Activated naive CD4-positive, alpha-beta T cell treated with Interleukin-2 at 50 U/mL for 16 hours (primary cell): ENCODE results near the gene INO80D.

Source experiments
- DNase-seq: peaks from one replicate; pipeline ENCODE4 v3.0.0-alpha.2; 2020

The INO80D gene

DNA sequence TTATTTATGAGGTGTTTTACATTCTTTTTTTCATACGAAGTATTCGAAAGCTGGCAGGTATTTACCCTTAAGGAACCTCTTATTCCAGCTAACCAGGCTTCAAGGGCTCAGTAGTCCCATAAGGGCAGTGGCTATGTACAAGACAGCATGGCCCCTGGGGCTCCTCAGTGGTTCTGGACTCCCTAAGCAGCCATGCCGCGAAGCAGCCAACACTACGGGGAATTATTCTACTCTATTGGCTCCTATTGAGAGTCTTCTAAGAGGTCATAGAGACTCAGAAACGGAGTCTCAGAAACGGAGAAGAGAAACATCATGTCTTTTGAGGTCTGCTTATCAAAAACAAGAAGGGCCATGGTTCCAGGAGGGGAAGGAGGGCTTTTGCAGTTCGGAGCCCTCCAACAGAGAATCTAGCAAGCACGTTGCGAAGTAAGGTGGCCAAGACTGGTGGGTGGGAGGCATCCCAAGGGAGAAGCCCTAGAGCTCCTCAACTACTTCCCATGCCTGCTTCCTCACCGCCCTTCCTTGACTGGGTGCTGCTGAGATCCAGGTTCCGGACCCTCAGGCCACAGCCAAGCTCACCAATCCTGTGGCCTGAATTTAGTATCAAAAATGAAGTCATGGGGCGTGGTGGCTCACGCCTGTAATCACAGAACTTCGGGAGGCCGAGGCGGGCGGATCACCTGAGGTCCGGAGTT lies 109.7 kb downstream of the INO80D start:
- DNase-seq: no peak

GRCh38 chr2:205975082-205975949 lies 110.7 kb downstream of the INO80D start:
- no peak for DNase-seq

DNA sequence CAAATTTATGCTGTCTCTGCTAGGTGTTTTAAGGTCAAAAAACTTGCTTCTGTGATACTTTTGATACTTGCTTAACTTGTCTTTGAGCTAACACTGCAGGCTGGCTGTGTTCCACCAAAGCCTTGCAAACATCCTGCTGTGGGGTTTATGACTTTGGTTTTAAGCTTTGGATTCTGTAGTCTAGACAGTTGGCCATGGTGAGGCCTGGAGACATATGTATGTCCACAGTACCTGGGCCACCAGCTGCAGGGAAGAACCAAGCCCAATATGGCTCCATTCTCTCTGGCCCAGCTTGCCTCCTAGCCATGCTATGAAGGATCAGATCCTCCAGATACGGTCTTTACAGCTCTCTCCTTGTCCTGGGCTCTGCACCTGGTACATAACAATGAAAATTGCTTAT lies 113.9 kb downstream of the INO80D start:
- DNase-seq: no peak

- no peak for DNase-seq
Measured at GRCh38 chr2:205970348-205970747, 115.6 kb downstream of the INO80D start.

DNA sequence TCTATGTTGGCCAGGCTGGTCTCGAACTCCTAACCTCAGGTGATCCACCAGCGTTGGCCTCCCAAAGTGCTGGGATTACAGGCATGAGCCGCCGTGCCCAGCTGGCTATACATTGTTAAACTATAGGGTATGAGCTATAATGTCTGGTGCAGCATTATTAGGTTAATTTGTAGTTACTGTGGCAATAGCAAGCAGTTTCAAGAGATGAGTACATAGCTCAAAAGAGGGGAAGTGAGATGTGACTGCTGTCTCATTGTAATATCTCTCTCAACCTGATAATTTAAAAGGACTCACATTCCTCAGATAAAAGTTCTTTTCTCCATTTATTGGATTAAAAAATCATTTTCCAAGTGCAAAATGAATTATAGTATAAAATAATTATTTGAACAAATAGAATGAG lies 116.4 kb downstream of the INO80D start:
- no peak for DNase-seq

GRCh38 chr2:205967391-205968075 lies 118.4 kb downstream of the INO80D start:
- DNase-seq: no peak

- DNase-seq: no peak
Measured at GRCh38 chr2:205965707-205966106, 120.3 kb downstream of the INO80D start.

GRCh38 chr2:205964111-205964761 lies 121.7 kb downstream of the INO80D start:
- no peak for DNase-seq

GRCh38 chr2:205959521-205959920 lies 126.5 kb downstream of the INO80D start:
- no peak for DNase-seq

DNA sequence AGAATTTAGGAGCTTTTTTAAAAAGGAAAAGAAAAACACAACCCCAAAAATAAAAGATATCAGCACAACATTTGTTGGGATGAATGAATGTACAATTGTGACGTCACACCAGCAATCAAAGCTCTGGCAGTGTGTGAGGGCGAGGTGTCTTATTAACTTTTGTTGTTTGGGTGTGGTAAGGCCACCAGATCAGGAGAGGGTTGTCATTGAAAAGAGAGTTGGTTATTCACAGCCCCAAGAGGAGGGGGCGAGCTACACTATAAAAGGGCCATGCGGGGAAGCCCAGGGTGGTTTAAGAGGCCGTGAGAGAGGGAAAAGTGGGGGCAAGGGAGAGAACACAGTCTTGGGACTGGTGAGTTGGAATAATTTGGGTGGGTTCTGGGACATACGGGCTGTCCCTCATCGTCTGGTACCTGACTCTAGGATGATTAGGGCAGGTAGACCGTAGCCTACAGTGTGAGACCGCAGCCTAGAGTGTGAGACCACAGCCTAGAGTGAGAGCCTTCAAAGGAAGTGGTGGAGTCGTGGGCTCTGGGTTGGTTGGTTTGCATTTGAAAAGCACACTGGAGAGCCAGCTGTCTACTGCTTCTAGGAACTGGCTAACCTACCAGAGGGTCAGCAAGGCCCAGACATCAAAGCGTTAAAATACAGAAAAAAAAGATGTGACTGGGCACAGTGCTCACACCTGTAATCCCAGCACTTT lies 128.4 kb downstream of the INO80D start:
- no peak for DNase-seq

DNA sequence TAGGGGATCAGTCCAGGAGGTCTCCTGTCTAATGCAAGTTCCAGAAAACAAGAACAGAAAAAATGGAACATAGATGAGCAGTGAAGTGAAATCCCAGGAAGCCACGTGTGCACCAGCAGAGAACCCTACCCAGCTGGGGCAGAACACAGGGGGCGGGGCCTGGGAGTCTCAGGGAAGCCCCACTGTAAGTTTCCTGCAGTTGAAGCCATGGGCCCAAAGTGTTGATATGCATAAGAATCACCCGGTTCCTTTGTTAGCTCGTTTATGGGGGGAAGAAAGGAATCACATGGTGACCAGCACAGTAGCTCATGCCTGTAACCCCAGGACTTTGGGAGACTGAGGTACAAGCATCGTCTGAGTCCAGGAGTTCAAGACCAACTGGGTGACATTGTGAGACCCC lies 131.3 kb downstream of the INO80D start:
- DNase-seq: no peak

DNA sequence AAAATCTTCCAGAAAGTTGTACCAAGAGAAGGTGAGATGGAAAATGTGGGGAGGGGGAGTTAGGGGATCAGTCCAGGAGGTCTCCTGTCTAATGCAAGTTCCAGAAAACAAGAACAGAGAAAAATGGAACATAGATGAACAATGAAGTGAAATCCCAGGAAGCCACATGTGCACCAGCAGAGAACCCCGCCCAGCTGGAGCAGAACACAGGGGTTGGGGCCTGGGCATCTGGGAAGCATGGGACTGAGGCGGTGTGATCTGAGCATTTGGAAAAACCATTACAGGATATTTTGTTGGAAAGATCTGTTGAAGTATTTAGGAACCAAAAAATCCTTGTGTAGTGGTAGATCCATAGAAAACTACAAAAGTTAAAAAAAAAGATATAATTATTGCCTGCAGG lies 133.7 kb downstream of the INO80D start:
- DNase-seq: no peak

DNA sequence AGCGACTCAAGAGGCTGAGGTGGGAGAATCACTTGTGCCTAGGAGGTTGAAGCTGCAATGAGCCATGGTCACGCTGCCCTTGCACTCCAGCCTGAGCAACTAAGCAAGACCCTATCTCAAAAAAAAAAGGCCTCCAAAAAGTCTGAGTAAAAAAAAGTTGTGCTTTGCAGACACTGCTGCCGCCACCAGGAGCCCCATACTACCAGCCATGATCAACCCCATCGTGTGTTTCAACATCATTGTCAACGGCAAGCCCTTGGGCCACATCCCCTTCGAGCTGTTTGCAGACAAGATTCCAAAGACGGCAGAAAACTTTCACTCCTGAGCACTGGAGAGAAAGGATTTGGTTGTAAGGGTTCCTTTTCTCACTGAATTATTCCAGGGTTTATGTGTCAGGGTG lies 137.1 kb downstream of the INO80D start:
- no peak for DNase-seq

DNA sequence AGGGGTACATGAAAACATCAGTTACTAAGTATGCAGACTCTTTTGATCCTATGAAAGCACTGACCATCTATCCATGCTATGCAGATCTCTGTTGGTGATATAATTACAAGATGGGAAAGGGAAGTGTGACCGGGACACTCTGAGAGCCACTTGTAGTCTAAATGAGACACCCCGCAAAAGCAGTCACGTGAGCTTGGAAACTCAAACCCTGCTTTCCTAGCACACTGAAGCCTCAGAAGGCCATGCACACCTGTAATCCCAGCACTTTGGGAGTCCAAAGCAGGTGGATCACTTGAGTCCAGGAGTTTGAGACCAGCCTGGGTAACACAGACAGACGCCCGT lies 137.5 kb downstream of the INO80D start:
- no peak for DNase-seq

GRCh38 chr2:205947621-205948495 lies 138.1 kb downstream of the INO80D start:
- DNase-seq: peak; percentile 63

- DNase-seq: no peak
Measured at GRCh38 chr2:205946226-205946625, 139.7 kb downstream of the INO80D start.
